ENCODE results near the gene NAALADL2.
"Not testable (repeated sequence)": the region's sequence is repeated elsewhere in the genome, so short reads cannot be mapped to it uniquely, and the experiment has no call there.

Gene NAALADL2

DNA sequence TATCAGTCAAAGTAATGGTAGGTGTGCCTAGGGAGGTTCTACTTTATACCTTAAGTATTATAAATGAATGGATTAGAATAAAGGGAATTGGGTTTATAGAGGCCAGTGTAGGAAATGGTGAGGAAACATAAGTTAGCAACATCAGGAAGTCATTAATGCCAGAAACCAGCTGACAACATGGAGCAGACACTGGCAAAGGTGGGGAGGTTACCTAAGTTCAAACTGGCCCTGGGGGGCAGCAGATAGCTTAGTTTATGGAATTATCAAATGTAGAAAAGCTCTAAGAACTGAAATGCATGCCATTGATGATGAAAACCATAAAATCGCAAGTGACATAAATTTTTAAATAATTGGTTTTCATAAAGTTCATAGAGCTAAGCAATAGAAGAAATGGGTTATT, 498.6 kb downstream of the NAALADL2 start:
- no peak for DNase-seq (ENCODE audit: low read depth)
- TF ChIP-seq, protein P1, sequence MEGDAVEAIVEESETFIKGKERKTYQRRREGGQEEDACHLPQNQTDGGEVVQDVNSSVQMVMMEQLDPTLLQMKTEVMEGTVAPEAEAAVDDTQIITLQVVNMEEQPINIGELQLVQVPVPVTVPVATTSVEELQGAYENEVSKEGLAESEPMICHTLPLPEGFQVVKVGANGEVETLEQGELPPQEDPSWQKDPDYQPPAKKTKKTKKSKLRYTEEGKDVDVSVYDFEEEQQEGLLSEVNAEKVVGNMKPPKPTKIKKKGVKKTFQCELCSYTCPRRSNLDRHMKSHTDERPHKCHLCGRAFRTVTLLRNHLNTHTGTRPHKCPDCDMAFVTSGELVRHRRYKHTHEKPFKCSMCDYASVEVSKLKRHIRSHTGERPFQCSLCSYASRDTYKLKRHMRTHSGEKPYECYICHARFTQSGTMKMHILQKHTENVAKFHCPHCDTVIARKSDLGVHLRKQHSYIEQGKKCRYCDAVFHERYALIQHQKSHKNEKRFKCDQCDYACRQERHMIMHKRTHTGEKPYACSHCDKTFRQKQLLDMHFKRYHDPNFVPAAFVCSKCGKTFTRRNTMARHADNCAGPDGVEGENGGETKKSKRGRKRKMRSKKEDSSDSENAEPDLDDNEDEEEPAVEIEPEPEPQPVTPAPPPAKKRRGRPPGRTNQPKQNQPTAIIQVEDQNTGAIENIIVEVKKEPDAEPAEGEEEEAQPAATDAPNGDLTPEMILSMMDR (IDR thresholded peaks at IDR 0.05; ENCODE audit: low read length, missing control alignments), result no peak
- H3K4me3 ChIP-seq (replicated peaks; ENCODE audit: low read depth, low read length), result no peak overlapping the region

DNA sequence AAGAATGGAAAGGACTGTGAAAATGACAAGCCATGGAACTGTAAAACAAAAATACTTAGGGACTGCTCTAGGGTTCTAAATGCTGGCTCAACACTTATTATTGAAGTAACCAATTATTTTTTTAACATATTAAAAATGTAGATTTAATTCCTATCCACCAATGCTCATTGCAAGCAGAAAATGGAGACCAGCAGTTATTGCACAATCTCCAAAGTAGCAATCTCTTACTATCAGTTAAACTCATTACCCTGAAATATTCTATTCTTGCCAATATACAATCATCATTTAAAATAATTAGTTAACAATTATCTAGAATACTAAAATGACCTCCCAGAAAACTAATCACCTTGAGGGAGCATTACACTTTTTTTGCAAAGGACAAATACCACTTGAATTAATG, 499.8 kb downstream of the NAALADL2 start:
- no peak overlapping the region for H3K4me3 ChIP-seq (replicated peaks; ENCODE audit: low read depth, low read length)
- TF ChIP-seq, protein P1 (IDR thresholded peaks at IDR 0.05; ENCODE audit: low read length, missing control alignments), result no peak

DNA sequence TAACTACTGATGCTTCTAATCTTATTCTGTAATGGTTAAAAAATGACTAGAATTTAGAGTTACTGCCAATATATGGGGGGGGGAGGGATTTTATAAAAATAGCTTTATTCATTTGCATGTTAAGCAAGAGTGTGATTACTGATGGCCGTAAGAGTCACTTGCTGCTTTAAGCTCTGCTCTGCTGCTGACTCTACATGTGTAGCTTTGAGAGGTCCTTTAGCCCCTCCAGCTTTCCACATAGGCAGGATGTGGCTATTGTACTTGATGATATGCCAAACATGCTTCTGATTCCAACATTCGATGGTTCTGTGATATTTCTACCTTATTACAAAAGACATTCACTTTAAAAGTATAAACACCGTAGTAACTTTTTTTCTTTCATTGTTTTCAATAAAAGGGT, 511.3 kb downstream of the NAALADL2 start:
- DNase-seq (ENCODE audit: low read depth), result peak; percentile 55
- H3K4me3 ChIP-seq (replicated peaks; ENCODE audit: low read depth, low read length), result not testable (repeated sequence)

More for the DNA sequence above, 499.8 kb downstream of the NAALADL2 start:
- no peak for DNase-seq (ENCODE audit: low read depth)

DNA sequence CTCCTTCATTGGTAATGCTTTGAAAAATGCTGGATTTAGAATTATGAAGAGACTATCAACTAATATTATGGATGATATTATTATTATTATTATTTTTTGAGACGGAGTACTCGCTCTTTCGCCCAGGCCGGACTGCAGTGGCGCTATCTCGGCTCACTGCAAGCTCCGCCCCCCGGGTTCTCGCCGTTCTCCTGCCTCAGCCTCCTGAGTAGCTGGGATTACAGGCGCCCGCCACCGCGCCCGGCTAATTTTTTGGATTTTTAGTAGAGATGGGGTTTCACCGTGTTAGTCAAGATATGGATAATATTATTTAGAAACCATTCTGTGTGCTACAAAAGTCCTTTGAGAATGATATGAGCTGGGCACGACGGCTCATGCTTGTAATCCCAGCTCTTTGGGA, 512.1 kb downstream of the NAALADL2 start:
- not testable (repeated sequence) for DNase-seq (ENCODE audit: low read depth); H3K4me3 ChIP-seq (replicated peaks; ENCODE audit: low read depth, low read length)

DNA sequence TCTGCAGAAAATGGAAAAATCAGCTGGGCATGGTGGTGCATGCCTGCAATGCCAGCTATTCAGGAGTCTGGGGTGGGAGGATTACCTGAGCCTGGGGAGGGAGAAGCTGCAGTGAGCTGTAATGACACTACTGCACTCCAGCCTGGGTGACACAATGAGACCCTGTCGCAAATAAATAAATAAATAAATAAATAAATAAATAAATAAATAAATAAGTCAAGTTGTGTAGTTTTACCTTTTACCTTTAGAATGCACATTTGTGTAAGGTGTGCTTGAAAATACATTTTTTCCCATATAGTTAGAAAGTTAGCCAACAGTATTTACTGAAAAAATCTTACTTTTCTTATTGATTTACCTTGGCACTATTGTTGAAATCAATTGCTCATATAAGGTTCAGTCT, 515.6 kb downstream of the NAALADL2 start:
- DNase-seq (ENCODE audit: low read depth), result no peak
- TF ChIP-seq, protein P1 (IDR thresholded peaks at IDR 0.05; ENCODE audit: low read length, missing control alignments), result no peak
- no peak overlapping the region for H3K4me3 ChIP-seq (replicated peaks; ENCODE audit: low read depth, low read length)

DNA sequence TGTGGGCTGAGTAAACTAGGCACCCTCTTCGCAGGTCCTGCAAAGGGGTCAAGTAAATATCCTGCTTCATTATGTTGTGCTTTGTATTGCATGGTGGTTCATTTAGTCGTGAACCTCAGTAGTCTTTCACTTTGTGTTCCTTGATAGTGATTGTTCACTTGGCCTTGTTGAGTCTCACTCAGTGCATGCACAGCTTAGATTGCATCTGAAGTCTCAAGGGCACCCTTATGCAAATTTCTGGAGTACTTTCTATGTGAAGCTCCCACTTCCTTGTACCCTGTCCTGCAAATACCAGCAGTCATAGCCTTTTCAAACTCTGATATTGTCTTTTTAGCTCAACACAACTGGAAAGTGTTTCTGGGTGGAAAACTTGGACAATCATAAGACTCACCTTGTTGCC, 519.2 kb downstream of the NAALADL2 start:
- H3K4me3 ChIP-seq (replicated peaks; ENCODE audit: low read depth, low read length), result no peak overlapping the region
- TF ChIP-seq, protein P1 (IDR thresholded peaks at IDR 0.05; ENCODE audit: low read length, missing control alignments), result no peak
- no peak for DNase-seq (ENCODE audit: low read depth)

DNA sequence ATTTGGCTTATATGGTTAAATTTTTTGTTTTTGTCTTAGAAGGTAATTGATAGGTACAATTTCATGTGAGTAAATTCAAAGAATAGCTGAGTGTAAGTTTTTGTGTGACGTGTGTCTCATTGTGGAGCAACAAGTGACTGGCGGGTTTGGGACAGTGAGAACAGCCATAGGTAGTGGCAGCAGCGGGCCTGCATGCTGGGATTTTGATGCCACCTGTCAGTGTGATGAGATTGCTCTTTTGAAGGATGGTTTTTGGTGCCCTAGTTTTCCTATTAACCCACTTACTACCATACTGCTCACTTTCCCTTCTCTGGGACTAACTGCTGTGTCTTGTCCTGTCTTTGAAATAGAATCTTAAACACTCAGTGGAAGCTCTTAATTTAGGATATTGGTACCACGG, 522.6 kb downstream of the NAALADL2 start:
- TF ChIP-seq, protein P1 (IDR thresholded peaks at IDR 0.05; ENCODE audit: low read length, missing control alignments), result no peak
- H3K4me3 ChIP-seq (replicated peaks; ENCODE audit: low read depth, low read length), result no peak overlapping the region
- DNase-seq (ENCODE audit: low read depth), result no peak

DNA sequence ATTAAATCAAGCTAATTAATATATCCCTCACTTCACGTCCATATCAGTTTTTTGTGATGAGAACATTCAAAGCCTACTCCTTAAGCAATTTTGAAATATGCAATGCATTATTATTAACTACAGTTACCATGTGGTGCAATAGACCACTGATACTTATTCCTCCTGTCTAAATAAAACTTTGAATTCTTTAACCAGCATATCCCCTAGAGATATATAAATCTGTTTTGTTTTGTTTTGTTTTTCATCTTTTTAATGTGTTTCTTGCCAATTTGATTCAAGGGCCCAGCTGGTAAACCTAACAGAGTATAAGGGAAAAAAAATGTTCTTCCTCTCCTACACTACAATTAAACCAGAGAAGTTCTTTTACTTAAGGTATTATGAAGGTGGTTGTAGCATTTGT, 524.2 kb downstream of the NAALADL2 start:
- no peak overlapping the region for H3K4me3 ChIP-seq (replicated peaks; ENCODE audit: low read depth, low read length)
- DNase-seq (ENCODE audit: low read depth), result peak; percentile 51

More for the DNA sequence above, 524.2 kb downstream of the NAALADL2 start:
- TF ChIP-seq, protein P1 (IDR thresholded peaks at IDR 0.05; ENCODE audit: low read length, missing control alignments), result no peak
